Esophagus (tissue), 2 donors: Measurements from ENCODE around the gene FOXL2. TPM values are rescaled to one million over a fixed set of nuclear protein-coding genes. Genes with fewer than 3 reads are reported as not detected.
A peak's percentile ranks its signal among the peaks of the same experiment; 100 is the strongest.

Experiments used
- H3K27ac ChIP-seq, 2 donors: one replicate each; pipeline ENCODE4 v1.5.1; 2013; ENCODE audit warnings: low read depth in 2 of 2, mild to moderate bottlenecking in 2 of 2, inconsistent platforms in 1 of 2, low read length in 1 of 2, moderate library complexity in 1 of 2
- H3K27me3 ChIP-seq, 2 donors: one replicate each; pipeline ENCODE4 v1.6.1; 2013; ENCODE audit warnings: low read length in 2 of 2, control low read depth in 1 of 2, mild to moderate bottlenecking in 1 of 2; ENCODE audit not compliant: insufficient read depth in 2 of 2, control insufficient read depth in 1 of 2
- H3K36me3 ChIP-seq, 2 donors: one replicate each; pipeline ENCODE4 v1.6.1; 2013; ENCODE audit warnings: low read length in 1 of 2; ENCODE audit not compliant: control insufficient read depth in 2 of 2, insufficient read depth in 2 of 2
- H3K4me1 ChIP-seq, 2 donors: one replicate each; pipeline ENCODE4 v1.6.1; 2013; ENCODE audit warnings: low read length in 1 of 2; ENCODE audit not compliant: control insufficient read depth in 2 of 2, insufficient read depth in 2 of 2
- H3K4me3 ChIP-seq, 2 donors: one replicate each; pipeline ENCODE4 v1.5.1; 2013; ENCODE audit warnings: low read length in 2 of 2, mild to moderate bottlenecking in 2 of 2, low read depth in 1 of 2, moderate library complexity in 1 of 2
- H3K9me3 ChIP-seq, 2 donors: one replicate each; pipeline ENCODE4 v1.6.1; 2013; ENCODE audit warnings: mild to moderate bottlenecking in 2 of 2, low read depth in 1 of 2, low read length in 1 of 2, moderate library complexity in 1 of 2; ENCODE audit not compliant: control insufficient read depth in 2 of 2, insufficient read depth in 1 of 2
- WGBS, 2 donors: extraction: QIAGEN DNeasy Blood & Tissue Kit; methylation state at CpG; one replicate each; pipeline ENCODE4 v1.1.7; 2013; 5-methylcytosine and 5-hydroxymethylcytosine counted together
- polyA plus RNA-seq, 2 donors: library from polyadenylated mRNA; stranded (reverse); fragments of 200-250 nt; gene quantifications; one replicate each; pipeline ENCODE4 v1.2.3, GENCODE V29; 2013
- donor health status: healthy with polysubstance abuse.
- donor health status: Bipolar disorder and iron deficiency.

FOXL2 gene
- polyA plus RNA-seq, 2 donors = 0.04 TPM; not detected in 1

GRCh38 chr3:138915503-138916498, 31.1 kb downstream of the FOXL2 start:
- Histone ChIP-seq H3K4me1 (peaks cover 0 to 2% of the 10 kb centered on the region in 2 donors), H3K9me3 (no peaks in the 10 kb centered on the region), H3K27me3 (no peaks in the 10 kb centered on the region), H3K4me3 (peak overlapping the region; percentile 75 to 83), H3K27ac (peak overlapping the region; percentile 96), H3K36me3 (no peaks in the 10 kb centered on the region)
- WGBS, 2 donors = 2% methylated on average over 58 to 68 of the region's 68 CpGs

GRCh38 chr3:138914870-138915502, 32.0 kb downstream of the FOXL2 start:
- Histone ChIP-seq H3K27me3 (no peaks in the 10 kb centered on the region), H3K4me1 (peaks cover 0 to 2% of the 10 kb centered on the region in 2 donors), H3K27ac (peak overlapping the region; percentile 96), H3K36me3 (no peaks in the 10 kb centered on the region), H3K9me3 (no peaks in the 10 kb centered on the region), H3K4me3 (peak overlapping the region; percentile 75 to 83)
- WGBS, 2 donors = 10 to 12% methylated on average over 19 of the region's 19 CpGs

GRCh38 chr3:138913766-138914165, 33.2 kb downstream of the FOXL2 start:
- H3K4me3 ChIP-seq = no peak overlapping the region
- no peaks in the 10 kb centered on the region for H3K27me3 ChIP-seq
- 87 to 93% methylated on average over 3 of the region's 3 CpGs for WGBS, 2 donors
- H3K9me3 ChIP-seq = no peaks in the 10 kb centered on the region
- no peak overlapping the region for H3K27ac ChIP-seq
- H3K4me1 ChIP-seq = peaks cover 0 to 2% of the 10 kb centered on the region in 2 donors
- H3K36me3 ChIP-seq = no peaks in the 10 kb centered on the region

GRCh38 chr3:138912237-138912636, 34.7 kb downstream of the FOXL2 start:
- Histone ChIP-seq H3K27me3 (no peaks in the 10 kb centered on the region), H3K9me3 (no peaks in the 10 kb centered on the region), H3K4me1 (peaks cover 0 to 2% of the 10 kb centered on the region in 2 donors), H3K27ac (no peak overlapping the region), H3K4me3 (no peak overlapping the region), H3K36me3 (no peaks in the 10 kb centered on the region)
- WGBS, 2 donors = 59 to 62% methylated on average over 4 of the region's 4 CpGs

- 90 to 100% methylated on average over 1 of the region's 1 CpG for WGBS, 2 donors
- no peak overlapping the region for H3K4me3 ChIP-seq
- H3K9me3 ChIP-seq = no peaks in the 10 kb centered on the region
- no peaks in the 10 kb centered on the region for H3K36me3 ChIP-seq
- H3K27me3 ChIP-seq = no peaks in the 10 kb centered on the region
- H3K27ac ChIP-seq = no peak overlapping the region
- H3K4me1 ChIP-seq = peaks cover 0 to 2% of the 10 kb centered on the region in 2 donors
Measured at GRCh38 chr3:138911621-138912020, 35.3 kb downstream of the FOXL2 start.

GRCh38 chr3:138909904-138910303, 37.0 kb downstream of the FOXL2 start:
- no peak overlapping the region for H3K27ac ChIP-seq
- H3K4me1 ChIP-seq = no peaks in the 10 kb centered on the region

GRCh38 chr3:138908846-138909245, 38.1 kb downstream of the FOXL2 start:
- Histone ChIP-seq H3K4me3 (no peak overlapping the region), H3K27me3 (no peaks in the 10 kb centered on the region), H3K27ac (no peak overlapping the region), H3K9me3 (no peaks in the 10 kb centered on the region), H3K36me3 (no peaks in the 10 kb centered on the region), H3K4me1 (no peaks in the 10 kb centered on the region)
- 93 to 97% methylated on average over 5 of the region's 5 CpGs for WGBS, 2 donors

More at GRCh38 chr3:138909904-138910303, 37.0 kb downstream of the FOXL2 start:
- Histone ChIP-seq H3K4me3 (no peak overlapping the region), H3K27me3 (no peaks in the 10 kb centered on the region), H3K36me3 (no peaks in the 10 kb centered on the region), H3K9me3 (no peaks in the 10 kb centered on the region)

GRCh38 chr3:138907539-138907938, 39.4 kb downstream of the FOXL2 start:
- H3K4me3 ChIP-seq = no peak overlapping the region
- 86 to 88% methylated on average over 3 of the region's 3 CpGs for WGBS, 2 donors
- no peaks in the 10 kb centered on the region for H3K36me3 ChIP-seq
- no peaks in the 10 kb centered on the region for H3K27me3 ChIP-seq
- no peaks in the 10 kb centered on the region for H3K9me3 ChIP-seq
- H3K4me1 ChIP-seq = no peaks in the 10 kb centered on the region
- H3K27ac ChIP-seq = no peak overlapping the region

GRCh38 chr3:138902171-138902570, 44.8 kb downstream of the FOXL2 start:
- no peaks in the 10 kb centered on the region for H3K4me1 ChIP-seq
- H3K27me3 ChIP-seq = no peaks in the 10 kb centered on the region
- no peak overlapping the region for H3K27ac ChIP-seq
- no peaks in the 10 kb centered on the region for H3K36me3 ChIP-seq
- H3K9me3 ChIP-seq = no peaks in the 10 kb centered on the region
- no peak overlapping the region for H3K4me3 ChIP-seq
- 88 to 89% methylated on average over 1 of the region's 1 CpG for WGBS, 2 donors
